Suppressor macrophage treated with lipopolysaccharide for 1 hour (primary cell): ENCODE measurements around the gene NDRG2.
A peak's percentile ranks its signal among the peaks of the same experiment; 100 is the strongest.
"Not testable (repeated sequence)": the region's sequence is repeated elsewhere in the genome, so short reads cannot be mapped to it uniquely, and the experiment has no call there.

Source experiments
- DNase-seq, 3 donors: peaks; one replicate each; pipeline ENCODE4 v3.0.0-alpha.2; 2020 to 2022

NDRG2 gene

GRCh38 chr14:21055432-21056117 is 30.7 kb upstream of the NDRG2 start:
- DNase-seq, result no peak

- DNase-seq, result no peak
Observed at GRCh38 chr14:21054768-21055145, 29.9 kb upstream of the NDRG2 start.

GRCh38 chr14:21054123-21054767 is 29.4 kb upstream of the NDRG2 start:
- DNase-seq, result no peak

GRCh38 chr14:21053184-21054122 is 28.6 kb upstream of the NDRG2 start:
- no peak for DNase-seq

GRCh38 chr14:21050597-21050996 is 25.7 kb upstream of the NDRG2 start:
- DNase-seq, result peak in 1 of 3 donors; percentile 43

GRCh38 chr14:21049271-21049673 is 24.4 kb upstream of the NDRG2 start:
- no peak for DNase-seq

GRCh38 chr14:21048638-21049037 is 23.8 kb upstream of the NDRG2 start:
- no peak for DNase-seq

- DNase-seq, result no peak
Observed at GRCh38 chr14:21047378-21047781, 22.5 kb upstream of the NDRG2 start.

GRCh38 chr14:21043974-21044618 is 19.2 kb upstream of the NDRG2 start:
- peak in 1 of 3 donors; percentile 9 for DNase-seq

- DNase-seq, result no peak
Observed at GRCh38 chr14:21043387-21043973, 18.6 kb upstream of the NDRG2 start.

- DNase-seq, result peak; percentile 35 to 42 (median 41)
Observed at GRCh38 chr14:21042918-21043317, 18.1 kb upstream of the NDRG2 start.

- DNase-seq, result peak; percentile 54 to 60 (median 57)
Observed at GRCh38 chr14:21041676-21042433, 17.0 kb upstream of the NDRG2 start, which contains the start of gene RNASE7. TSS of gene RNASE7 (plus strand) at chr14:21042362. CDS start at chr14:21042993, 631 bp downstream.

GRCh38 chr14:21040941-21041340 is 16.1 kb upstream of the NDRG2 start:
- DNase-seq, result not testable (repeated sequence)

- no peak for DNase-seq
Observed at GRCh38 chr14:21040370-21040925, 15.6 kb upstream of the NDRG2 start.

- DNase-seq, result peak; percentile 67 to 77 (median 74)
Observed at GRCh38 chr14:21039585-21040369, 14.9 kb upstream of the NDRG2 start.

GRCh38 chr14:21038441-21039422 is 13.9 kb upstream of the NDRG2 start:
- DNase-seq, result no peak

- DNase-seq, result peak in 1 of 3 donors; percentile 38
Observed at GRCh38 chr14:21037156-21037555, 12.3 kb upstream of the NDRG2 start.

- peak; percentile 68 to 75 (median 71) for DNase-seq
Observed at GRCh38 chr14:21036751-21037150, 11.9 kb upstream of the NDRG2 start.

- DNase-seq, result no peak
Observed at GRCh38 chr14:21034707-21035106, 9.8 kb upstream of the NDRG2 start, which contains the start of gene RNASE13. TSS of gene RNASE13 (minus strand) at chr14:21034807. CDS start at chr14:21034288, 519 bp downstream.
